SK-N-SH (cell line): ENCODE results near the gene SETD7. TPM values are rescaled to one million over a fixed set of nuclear protein-coding genes. Genes with fewer than 3 reads are reported as not detected.

Source experiments
- CTCF ChIA-PET: fragments of 300-600, 350-600 bp; formaldehyde crosslinking; extraction: SDS; loops from one replicate; lab custom pipeline; 2021; lab: Yijun Ruan, JAX
- POLR2A ChIA-PET: fragments of 350-600 bp; sonication (Branson Sonifier 250); formaldehyde crosslinking; extraction: SDS; loops from one replicate; lab custom pipeline; 2020; ENCODE audit warnings: antibody characterized with exemption, inconsistent platforms; lab: Yijun Ruan, JAX
- DNase-seq: peaks from one replicate; pipeline ENCODE4 v3.0.0; 2012
- H2AFZ ChIP-seq: fragments of 200-600 bp; sonication (generic); 2 replicates; pipeline ENCODE4 v1.8.1; 2016; ENCODE audit warnings: antibody characterized with exemption, mild to moderate bottlenecking, low read depth
- H3F3A ChIP-seq: fragments of 200-600 bp; sonication (generic); replicated peaks from 2 replicates; pipeline ENCODE3; 2016; ENCODE audit warnings: antibody characterized with exemption, mild to moderate bottlenecking; ENCODE audit not compliant: insufficient read depth
- H3K27ac ChIP-seq, 2 experiments: fragments of 200-500 bp in 1 of 2; fragments of 200-600 bp in 1 of 2; sonication (Bioruptor generic) in 1 of 2; sonication (generic), shearing (Covaris generic) in 1 of 2; 2 replicates each; pipeline versions ENCODE4 v1.5.1 to v1.6.1; 2014 to 2016; ENCODE audit warnings: low read depth in 2 of 2, inconsistent platforms in 1 of 2, low read length in 1 of 2, mild to moderate bottlenecking in 1 of 2, mixed read lengths in 1 of 2
- H3K27me3 ChIP-seq: fragments of 200-600 bp; sonication (generic), shearing (Covaris generic); 2 replicates; pipeline ENCODE4 v1.6.1; 2016; ENCODE audit warnings: mixed run types; ENCODE audit not compliant: insufficient read depth
- H3K36me3 ChIP-seq, 2 experiments: fragments of 200-500 bp in 1 of 2; fragments of 200-600 bp in 1 of 2; sonication (Bioruptor generic) in 1 of 2; sonication (generic) in 1 of 2; replicated peaks in 1 of 2; 2 replicates each; pipeline versions ENCODE3 to v1.5.1; 2014 to 2016; ENCODE audit warnings: low read length in 1 of 2, mild to moderate bottlenecking in 1 of 2; ENCODE audit not compliant: insufficient read depth in 2 of 2, control insufficient read depth in 1 of 2
- H3K4me1 ChIP-seq, 2 experiments: fragments of 200-500 bp in 1 of 2; fragments of 200-600 bp in 1 of 2; sonication (Bioruptor generic) in 1 of 2; sonication (generic), shearing (Covaris generic) in 1 of 2; 2 replicates each; pipeline versions ENCODE4 v1.5.1 to v1.6.1; 2014 to 2016; ENCODE audit warnings: low read depth in 1 of 2, low read length in 1 of 2, mixed run types in 1 of 2; ENCODE audit not compliant: insufficient read depth in 2 of 2, control insufficient read depth in 1 of 2
- H3K4me2 ChIP-seq: fragments of 200-600 bp; sonication (generic), shearing (Covaris generic); 2 replicates; pipeline ENCODE4 v1.6.1; 2017; ENCODE audit warnings: mixed run types
- H3K4me3 ChIP-seq, 2 experiments: fragments of 200-500 bp in 1 of 2; fragments of 200-600 bp in 1 of 2; sonication (Bioruptor generic) in 1 of 2; sonication (generic), shearing (Covaris generic) in 1 of 2; 2 replicates each; pipeline versions ENCODE4 v1.5.1 to v1.8.1; 2014 to 2016; ENCODE audit warnings: low read depth in 2 of 2, inconsistent platforms in 1 of 2, low read length in 1 of 2, mild to moderate bottlenecking in 1 of 2, mixed read lengths in 1 of 2, moderate library complexity in 1 of 2
- H3K79me2 ChIP-seq: fragments of 200-600 bp; sonication (generic); 2 replicates; pipeline ENCODE4 v1.8.1; 2017; ENCODE audit warnings: mild to moderate bottlenecking; ENCODE audit not compliant: insufficient read depth
- H3K9ac ChIP-seq: fragments of 200-600 bp; sonication (generic); 2 replicates; pipeline ENCODE4 v1.6.1; 2017; ENCODE audit warnings: mixed run types
- H3K9me2 ChIP-seq: fragments of 200-600 bp; sonication (generic); 2 replicates; pipeline ENCODE4 v1.6.1; 2017; ENCODE audit warnings: mixed run types
- H3K9me3 ChIP-seq: fragments of 200-600 bp; sonication (generic); 2 replicates; pipeline ENCODE4 v1.6.1; 2017; ENCODE audit warnings: mixed run types, mild to moderate bottlenecking, moderate library complexity
- H4K20me1 ChIP-seq: fragments of 200-600 bp; sonication (generic); 2 replicates; pipeline ENCODE4 v1.6.1; 2017; ENCODE audit warnings: mild to moderate bottlenecking, mixed run types; ENCODE audit not compliant: insufficient read depth
- CHD2 ChIP-seq: fragments of 150-350 bp; IDR thresholded peaks from 2 replicates; pipeline ENCODE4 v1.6.1; 2018; ENCODE audit warnings: low read length; ENCODE audit not compliant: partially characterized antibody
- ELF1 ChIP-seq: IDR thresholded peaks from 2 replicates; pipeline ENCODE4 v1.4.0; 2012
- EP300 ChIP-seq, 2 experiments: IDR thresholded peaks; 2 replicates each; pipeline versions ENCODE4 v1.4.0 to v1.6.1; 2012; ENCODE audit warnings: borderline replicate concordance in 1 of 2, low read depth in 1 of 2, low read length in 1 of 2
- EZH2phosphoT487 ChIP-seq: fragments of 200-600 bp; sonication (generic); IDR thresholded peaks from 2 replicates; pipeline ENCODE4 v1.6.1; 2017; ENCODE audit warnings: low read depth, mixed run types, mild to moderate bottlenecking, antibody characterized with exemption, moderate library complexity, borderline replicate concordance
- FOXJ3 ChIP-seq: sonication (generic); formaldehyde crosslinking; IDR thresholded peaks from 2 replicates; pipeline ENCODE4 v1.5.1; 2020; ENCODE audit warnings: mild to moderate bottlenecking, missing genetic modification reagents
- FOXM1 ChIP-seq: IDR thresholded peaks from 2 replicates; pipeline ENCODE4 v1.4.0; 2012; ENCODE audit warnings: low read depth, mild to moderate bottlenecking
- GABPA ChIP-seq: IDR thresholded peaks from 2 replicates; pipeline ENCODE4 v1.4.0; 2012; ENCODE audit warnings: low read depth, mild to moderate bottlenecking
- IRF3 ChIP-seq: fragments of 150-350 bp; IDR thresholded peaks from 2 replicates; pipeline ENCODE4 v1.6.1; 2016; ENCODE audit warnings: mild to moderate bottlenecking, low read depth, low read length
- MAX ChIP-seq: IDR thresholded peaks from 2 replicates; pipeline ENCODE4 v1.4.0; 2012; ENCODE audit warnings: low read depth
- MEF2A ChIP-seq: IDR thresholded peaks from 2 replicates; pipeline ENCODE4 v1.4.0; 2012; ENCODE audit warnings: low read depth, borderline replicate concordance
- MXI1 ChIP-seq: IDR thresholded peaks from 2 replicates; pipeline ENCODE4 v1.6.1; 2012; ENCODE audit warnings: mild to moderate bottlenecking, low read depth, low read length, improper control_type of control experiment
- NFIC ChIP-seq: IDR thresholded peaks from 2 replicates; pipeline ENCODE4 v1.4.0; 2012; ENCODE audit warnings: borderline replicate concordance
- NRF1 ChIP-seq: IDR thresholded peaks from 2 replicates; pipeline ENCODE4 v1.6.1; 2012; ENCODE audit warnings: low read depth, mild to moderate bottlenecking, low read length
- PBX3 ChIP-seq: IDR thresholded peaks from 2 replicates; pipeline ENCODE4; 2012
- POLR2AphosphoS5 ChIP-seq: IDR thresholded peaks from 2 replicates; pipeline ENCODE4 v1.6.1; 2012; ENCODE audit warnings: low read depth, low read length
- RAD21 ChIP-seq: IDR thresholded peaks from 2 replicates; pipeline ENCODE4 v1.6.1; 2012; ENCODE audit warnings: mild to moderate bottlenecking, low read length
- RXRA ChIP-seq: IDR thresholded peaks from 2 replicates; pipeline ENCODE4 v1.4.0; 2012; ENCODE audit warnings: low read depth, mild to moderate bottlenecking, borderline replicate concordance
- SIN3A ChIP-seq: IDR thresholded peaks from 2 replicates; pipeline ENCODE4 v1.6.1; 2012; ENCODE audit warnings: low read depth, mild to moderate bottlenecking, low read length, moderate library complexity, borderline replicate concordance
- TAF1 ChIP-seq: IDR thresholded peaks from 2 replicates; pipeline ENCODE4 v1.6.1; 2012; ENCODE audit warnings: low read depth, mild to moderate bottlenecking, low read length, moderate library complexity, borderline replicate concordance
- USF1 ChIP-seq: IDR thresholded peaks from 2 replicates; pipeline ENCODE4 v1.4.0; 2012; ENCODE audit warnings: low read depth, borderline replicate concordance
- YY1 ChIP-seq: IDR thresholded peaks from 2 replicates; pipeline ENCODE4 v1.4.0; 2012; ENCODE audit warnings: low read depth, mild to moderate bottlenecking
- whole genome bisulfite sequencing: methylation state at CpG from one replicate; pipeline ENCODE4 v1.1.6; 2017; ENCODE audit warnings: low lambda C conversion rate; 5-methylcytosine and 5-hydroxymethylcytosine counted together
- polyA plus RNA-seq, 3 experiments: library from polyadenylated mRNA; depleted of rRNA; stranded (reverse); fragments of >200 nt; gene quantifications; 2 replicates each; pipeline ENCODE4 v1.2.3, GENCODE V29; 2012

The SETD7 gene
- polyA plus RNA-seq, 1 of the 3 experiments (the other 2 are of a cell fraction) = 5.0 TPM

- no peak for TF ChIP-seq EZH2phosphoT487
- TF ChIP-seq ELF1 = no peak
- no peak for TF ChIP-seq FOXM1
- no peak for TF ChIP-seq FOXJ3
- TF ChIP-seq MXI1 = no peak
- TF ChIP-seq GABPA = no peak
- TF ChIP-seq MAX = no peak
- TF ChIP-seq SIN3A = no peak
- no peak for DNase-seq
- Histone ChIP-seq H4K20me1 (no peaks in the 10 kb centered on the region), H3K27me3 (no peaks in the 10 kb centered on the region), H3K9me3 (no peaks in the 10 kb centered on the region), H2AFZ (no peak overlapping the region), H3K4me2 (no peak overlapping the region), H3K4me3 (no peak overlapping the region), H3K9ac (no peak overlapping the region), H3K4me1 (no peaks in the 10 kb centered on the region; a peak in 1 of 4 replicates), H3K27ac (no peak overlapping the region), H3F3A (no peaks in the 10 kb centered on the region), H3K36me3 (peaks cover 18 to 19% of the 10 kb centered on the region in 2 experiments), H3K79me2 (peaks cover 15% of the 10 kb centered on the region), H3K9me2 (no peaks in the 10 kb centered on the region)
- WGBS = 96% methylated on average over 7 of the region's 7 CpGs
- ChIA-PET CTCF (interaction anchor here (1.0 kb wide), 1 partner anchor 26 kb away, joined by 3 read pairs; no protein-coding TSS in a partner anchor), POLR2A (no interaction called here)
These were observed 18.7 kb downstream of the SETD7 start for GRCh38 chr4:139537292-139537691.

- H3K9me3 ChIP-seq = no peaks in the 10 kb centered on the region
- H3K27ac ChIP-seq = no peak overlapping the region
- H3F3A ChIP-seq = peaks cover 2% of the 10 kb centered on the region
- no peak overlapping the region for H2AFZ ChIP-seq
- no peaks in the 10 kb centered on the region for H4K20me1 ChIP-seq
- H3K4me2 ChIP-seq = no peak overlapping the region
- H3K4me1 ChIP-seq = no peaks in the 10 kb centered on the region; a peak in 1 of 4 replicates
- peaks cover 7 to 15% of the 10 kb centered on the region in 2 experiments for H3K36me3 ChIP-seq
- H3K9ac ChIP-seq = no peak overlapping the region
- WGBS = 92% methylated on average over 5 of the region's 5 CpGs
- H3K4me3 ChIP-seq = no peak overlapping the region
- no peaks in the 10 kb centered on the region for H3K27me3 ChIP-seq
- H3K79me2 ChIP-seq = peaks cover 15% of the 10 kb centered on the region
- no peak for DNase-seq
- no peaks in the 10 kb centered on the region for H3K9me2 ChIP-seq
- CTCF ChIA-PET = interaction anchor here (0.9 kb wide), 1 partner anchor 20 kb away, joined by 3 read pairs; the partner anchor contains the start of gene SETD7
- POLR2A ChIA-PET = no interaction called here
- TF ChIP-seq MXI1 (no peak), TAF1 (no peak), RXRA (no peak), POLR2AphosphoS5 (no peak), CHD2 (no peak), MAX (no peak), USF1 (no peak), PBX3 (no peak), MEF2A (no peak), ELF1 (no peak), SIN3A (no peak), EP300 (IDR thresholded peaks at IDR 0.05; ENCODE audit: borderline replicate concordance in 1 of 2, low read depth in 1 of 2, low read length in 1 of 2) (no peak), FOXJ3 (no peak), IRF3 (no peak), RAD21 (no peak), YY1 (no peak), NFIC (no peak), NRF1 (no peak), EZH2phosphoT487 (no peak)
These were observed 20.2 kb downstream of the SETD7 start for GRCh38 chr4:139535871-139536234.
